Endometrial microvascular endothelial cells (primary cell): ENCODE results near the gene ZNF260. TPM values are rescaled to one million over a fixed set of nuclear protein-coding genes. Genes with fewer than 3 reads are reported as not detected.

Experiments used
- in situ Hi-C: cut with HindIII; loops from 2 replicates; pipeline ENCODE4 v1.10.0; 2017; ENCODE audit warnings: low sequenced_read_pairs, low pct_unique_long_range_greater_than_20kb; ENCODE audit errors: inconsistent ontology term
- total RNA-seq: library from RNA; depleted of rRNA; stranded (reverse); fragments of >200 nt; gene quantifications from one replicate; pipeline ENCODE4 v1.2.3, GENCODE V29; 2015; ENCODE audit errors: inconsistent ontology term

ZNF260 gene
- total RNA-seq: 6.9 TPM

- in situ Hi-C loops: no loop called here
Measured at GRCh38 chr19:36528194-36528920, at the start of gene ZNF260. ZNF260 (minus strand) TSS chr19:36528271; CDS start chr19:36515238, 13,033 bp downstream.

- in situ Hi-C loops: no loop called here
Measured at GRCh38 chr19:36577271-36577996, 49.4 kb upstream of the ZNF260 start.

- in situ Hi-C loops: no loop called here
Measured at GRCh38 chr19:36574741-36575140, 46.7 kb upstream of the ZNF260 start.

GRCh38 chr19:36573895-36574720, 46.0 kb upstream of the ZNF260 start:
- in situ Hi-C loops: no loop called here

GRCh38 chr19:36573020-36573894, 45.2 kb upstream of the ZNF260 start, which contains the start of gene ZNF529:
ZNF529 (minus strand) TSS chr19:36573292; CDS start chr19:36572346, 946 bp downstream.
- in situ Hi-C loops: no loop called here

GRCh38 chr19:36572593-36573019, 44.5 kb upstream of the ZNF260 start:
- in situ Hi-C loops: no loop called here

GRCh38 chr19:36564391-36564790, 36.3 kb upstream of the ZNF260 start:
- in situ Hi-C loops: no loop called here

GRCh38 chr19:36547001-36547732, 19.1 kb upstream of the ZNF260 start:
- in situ Hi-C loops: no loop called here

- in situ Hi-C loops: no loop called here
Measured at GRCh38 chr19:36528921-36529518, 949 bp upstream of the ZNF260 start.

GRCh38 chr19:36527873-36528193, 238 bp downstream of the ZNF260 start:
- in situ Hi-C loops: no loop called here

- in situ Hi-C loops: no loop called here
Measured at GRCh38 chr19:36527341-36527740, 730 bp downstream of the ZNF260 start.

- in situ Hi-C loops: no loop called here
Measured at GRCh38 chr19:36526581-36526980, 1.5 kb downstream of the ZNF260 start.

GRCh38 chr19:36524617-36525016, 3.5 kb downstream of the ZNF260 start:
- in situ Hi-C loops: no loop called here

GRCh38 chr19:36514012-36514612, 14.0 kb downstream of the ZNF260 start:
- in situ Hi-C loops: no loop called here

GRCh38 chr19:36508325-36508724, 19.7 kb downstream of the ZNF260 start:
- in situ Hi-C loops: no loop called here

- in situ Hi-C loops: no loop called here
Measured at GRCh38 chr19:36501973-36502372, 26.1 kb downstream of the ZNF260 start.

GRCh38 chr19:36497001-36497400, 31.1 kb downstream of the ZNF260 start:
- in situ Hi-C loops: no loop called here
